Limb (tissue), 2 donors: ENCODE results near the gene ESPN.
A peak's percentile ranks its signal among the peaks of the same experiment; 100 is the strongest.
"Not testable (repeated sequence)": the region's sequence is repeated elsewhere in the genome, so short reads cannot be mapped to it uniquely, and the experiment has no call there.

ENCODE experiments used
- DNase-seq, 2 donors: peaks; one replicate each; pipeline ENCODE4 v3.0.0-alpha.2; 2016; ENCODE audit errors: extremely low spot score in 2 of 2

ESPN gene

DNA sequence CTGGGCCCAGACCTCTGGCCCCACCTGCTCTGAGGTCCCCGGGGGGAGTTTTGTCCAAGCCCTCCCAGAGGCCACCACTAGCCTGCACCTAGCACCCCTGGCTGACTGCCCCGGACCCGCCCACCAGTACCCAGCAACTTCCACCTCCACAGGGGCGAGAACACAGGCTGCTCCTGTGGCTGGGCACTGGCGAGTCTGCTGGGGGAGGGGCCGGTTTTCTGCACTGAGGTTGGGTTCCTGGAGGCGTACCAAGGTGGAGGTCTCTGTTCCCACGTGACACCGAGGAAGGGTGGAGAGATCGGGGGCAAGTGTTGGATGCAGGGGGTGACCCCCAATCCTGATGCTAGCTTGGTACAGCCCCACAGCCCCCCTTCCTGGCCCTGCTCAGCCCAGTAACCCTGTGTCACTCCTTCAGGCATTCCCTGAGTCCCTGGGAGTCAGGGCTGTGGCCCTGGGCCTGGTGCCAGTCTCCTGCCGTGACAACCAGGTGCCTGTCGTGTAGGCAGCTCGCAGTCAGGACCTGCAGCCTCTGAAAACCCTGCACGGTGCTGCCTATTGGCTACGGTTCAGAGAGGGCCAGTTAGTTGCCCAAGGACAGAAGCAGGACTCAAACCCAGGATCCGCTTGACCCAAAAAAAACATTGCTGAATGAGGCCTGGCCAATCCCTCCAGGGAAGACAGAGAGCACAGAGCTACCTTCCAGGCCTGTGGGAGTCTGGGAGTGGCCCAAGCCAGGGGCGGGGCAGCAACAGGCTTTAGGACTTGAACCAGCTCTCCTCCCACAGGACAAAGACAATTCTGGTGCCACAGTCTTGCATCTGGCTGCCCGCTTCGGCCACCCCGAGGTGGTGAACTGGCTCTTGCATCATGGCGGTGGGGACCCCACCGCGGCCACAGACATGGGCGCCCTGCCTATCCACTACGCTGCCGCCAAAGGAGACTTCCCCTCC lies 3.1 kb downstream of the ESPN start:
- DNase-seq, result no peak

DNA sequence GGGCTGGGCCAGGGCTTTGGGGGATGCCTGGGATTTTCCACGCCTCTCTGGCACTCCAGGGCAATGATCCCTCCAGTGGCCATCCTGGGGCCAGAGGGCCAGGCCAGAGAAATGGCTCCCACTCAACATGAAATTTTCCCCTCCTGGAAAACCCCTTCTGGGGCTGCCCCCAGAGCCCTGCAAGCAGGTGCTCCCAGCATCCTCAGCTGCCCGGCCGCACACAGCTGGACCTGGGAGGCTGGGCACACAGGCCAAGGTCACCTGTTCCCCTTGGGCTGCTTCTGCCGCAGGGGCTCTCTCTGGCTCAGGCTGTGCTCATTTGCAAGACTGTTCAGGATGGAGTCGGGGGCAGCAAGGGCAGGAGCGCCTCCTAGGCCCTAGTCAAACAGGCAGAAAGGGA lies 3.9 kb downstream of the ESPN start:
- not testable (repeated sequence) for DNase-seq

DNA sequence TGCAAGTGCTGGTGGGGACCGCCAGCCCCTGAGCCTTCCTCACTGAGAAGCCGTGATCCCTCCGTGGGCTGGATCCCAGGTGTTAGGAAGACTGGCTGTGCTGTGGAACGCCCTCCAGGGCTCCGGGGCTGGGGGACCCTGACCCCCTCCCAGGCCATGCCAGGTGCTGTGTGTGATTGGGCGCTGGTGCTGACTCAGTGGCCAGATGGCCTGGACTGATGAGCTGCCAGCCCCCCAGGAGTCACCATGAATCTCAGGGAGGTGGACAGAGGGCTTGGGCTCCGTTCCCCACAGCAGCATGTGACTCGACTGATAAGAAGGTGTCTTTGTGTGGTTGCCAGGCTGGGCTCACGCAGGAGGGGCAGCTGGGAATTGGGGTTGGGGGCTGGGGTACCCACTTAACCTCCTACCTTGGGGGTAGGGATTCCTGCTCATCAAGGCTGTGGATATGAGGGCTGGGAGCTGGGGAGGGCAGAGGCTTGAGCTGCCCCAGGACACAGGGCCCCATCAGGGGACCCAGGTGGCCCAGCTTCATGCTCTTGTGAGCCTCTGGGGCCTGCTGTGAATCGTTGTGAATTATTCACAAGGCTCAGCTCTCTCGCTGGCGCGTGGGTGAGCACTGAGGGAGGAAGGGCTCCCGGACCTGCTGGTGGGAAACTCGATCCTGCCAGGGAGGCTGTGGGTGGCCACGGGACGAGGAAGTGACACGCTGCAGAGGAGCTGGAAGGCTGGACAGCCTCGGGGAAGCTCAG lies 5.3 kb downstream of the ESPN start:
- not testable (repeated sequence) for DNase-seq

DNA sequence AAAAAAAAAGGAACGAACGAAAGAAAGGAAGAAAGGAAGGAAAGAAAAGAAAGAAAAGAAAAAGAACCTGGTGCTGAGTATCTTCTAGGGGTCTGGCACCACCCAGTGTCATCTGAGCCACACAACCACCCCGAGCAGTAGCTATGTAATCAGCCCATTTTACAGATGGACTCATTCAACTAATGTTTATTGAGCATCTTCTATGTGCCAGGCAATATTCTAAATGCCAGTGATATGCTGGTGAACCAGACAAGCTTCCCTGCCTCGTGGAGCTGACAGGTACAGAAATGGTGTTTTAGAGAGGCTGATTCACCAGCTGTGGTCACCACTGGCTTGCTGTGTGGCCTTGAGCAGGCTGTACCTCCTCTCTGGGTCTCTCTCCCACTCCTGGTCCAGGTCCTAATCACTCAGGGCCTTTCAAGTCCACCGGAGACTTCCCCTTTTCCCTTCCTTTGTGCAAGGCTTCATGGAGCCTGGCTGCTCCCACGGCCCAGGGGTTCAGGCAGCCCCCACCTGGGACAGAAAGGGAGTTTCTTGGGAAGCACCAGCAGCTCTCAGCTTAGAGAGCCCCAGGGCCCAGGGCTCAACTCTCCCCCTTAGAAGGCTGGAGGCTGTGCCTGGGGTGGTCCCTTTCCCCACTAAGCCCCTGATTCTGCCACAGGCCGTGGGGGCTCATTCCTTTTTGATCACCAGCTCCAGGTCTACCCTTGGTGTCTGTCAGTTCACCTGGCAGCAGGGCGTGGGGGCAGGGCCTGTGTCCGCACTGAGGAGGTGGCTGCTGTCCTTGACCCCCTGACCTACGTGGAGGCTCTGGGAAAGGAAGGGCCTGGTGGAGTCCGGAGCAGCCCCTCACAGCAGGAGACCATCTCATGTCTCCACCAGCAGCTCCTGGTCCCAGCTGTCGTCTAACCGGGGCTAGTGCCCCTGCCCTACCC lies 7.3 kb downstream of the ESPN start:
- DNase-seq, result not testable (repeated sequence)

DNA sequence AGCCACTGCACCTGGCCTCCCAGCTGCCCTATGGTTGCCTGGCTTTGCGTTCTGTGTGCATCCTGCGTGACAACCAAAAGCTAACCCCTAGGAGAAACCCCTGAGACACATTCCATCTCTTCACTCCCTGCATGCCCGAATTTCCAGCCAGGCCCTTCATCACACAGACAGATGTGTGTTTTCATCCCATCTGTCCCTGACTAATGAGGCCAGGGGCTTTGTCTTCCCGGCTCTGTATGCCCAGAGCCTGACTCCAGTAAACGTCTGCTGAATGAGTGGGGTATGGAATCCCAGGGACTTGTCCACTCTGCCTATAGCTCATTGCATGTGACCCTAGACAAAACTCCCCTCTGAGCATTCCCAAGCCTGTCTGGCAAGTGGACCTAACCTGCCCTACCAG lies 9.6 kb downstream of the ESPN start:
- no peak for DNase-seq

DNA sequence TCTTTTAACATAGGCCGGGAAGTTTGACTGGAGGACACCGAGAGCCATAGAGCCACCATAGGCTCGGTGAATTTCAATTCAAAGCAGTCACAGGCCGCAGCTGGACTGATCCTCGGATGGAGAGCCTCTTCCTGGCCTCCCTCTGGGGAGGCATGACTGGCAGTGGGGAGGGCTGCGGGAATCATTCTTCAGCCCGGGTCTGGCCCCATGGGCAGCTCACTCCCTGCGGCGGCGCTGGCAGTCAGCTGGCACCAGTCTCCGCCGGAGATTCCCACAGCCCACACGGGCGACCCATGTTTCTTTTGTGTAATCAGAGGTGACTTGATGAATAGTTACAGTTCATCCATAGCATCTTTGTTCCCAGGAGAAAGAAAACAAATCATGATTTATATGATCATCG lies 10.6 kb downstream of the ESPN start:
- no peak for DNase-seq

DNA sequence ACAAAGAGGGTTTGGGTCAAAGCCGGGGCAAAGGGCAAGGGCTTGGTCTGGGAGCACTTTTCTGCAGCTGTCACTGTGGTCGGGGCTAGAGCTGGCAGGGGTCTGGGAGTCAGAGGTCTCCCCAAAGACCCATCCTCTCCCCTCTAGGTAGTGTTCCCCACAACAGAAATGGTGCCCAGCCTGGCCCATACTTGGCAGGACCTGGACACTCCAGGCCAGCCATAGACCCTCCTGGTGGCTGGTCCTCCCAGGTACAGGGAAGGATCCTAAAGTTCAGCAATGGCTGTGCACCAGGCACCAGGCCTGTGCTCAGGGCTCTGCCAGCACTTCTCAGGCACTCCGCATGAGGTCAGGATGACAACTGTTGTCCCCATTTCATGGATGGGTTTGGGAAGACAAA lies 11.0 kb downstream of the ESPN start:
- DNase-seq, result no peak

DNA sequence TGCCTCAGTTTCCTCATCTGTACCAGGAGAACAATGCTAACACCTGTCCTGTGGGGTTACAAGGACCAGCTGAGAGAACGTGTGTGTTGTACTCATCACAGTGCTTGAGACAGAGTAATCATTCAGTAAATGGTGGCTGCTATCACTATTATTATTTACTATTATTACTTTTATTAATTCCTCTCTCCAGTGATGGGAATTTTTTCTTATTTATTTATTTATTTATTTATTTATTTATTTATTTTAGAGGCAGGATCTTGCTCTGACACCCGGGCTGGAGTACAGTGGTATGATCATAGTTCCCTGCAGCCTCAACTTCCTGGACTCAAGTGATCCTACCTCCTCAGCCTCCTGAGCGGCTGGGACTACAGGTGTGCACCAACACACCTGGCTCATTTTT lies 11.7 kb downstream of the ESPN start:
- DNase-seq, result not testable (repeated sequence)

DNA sequence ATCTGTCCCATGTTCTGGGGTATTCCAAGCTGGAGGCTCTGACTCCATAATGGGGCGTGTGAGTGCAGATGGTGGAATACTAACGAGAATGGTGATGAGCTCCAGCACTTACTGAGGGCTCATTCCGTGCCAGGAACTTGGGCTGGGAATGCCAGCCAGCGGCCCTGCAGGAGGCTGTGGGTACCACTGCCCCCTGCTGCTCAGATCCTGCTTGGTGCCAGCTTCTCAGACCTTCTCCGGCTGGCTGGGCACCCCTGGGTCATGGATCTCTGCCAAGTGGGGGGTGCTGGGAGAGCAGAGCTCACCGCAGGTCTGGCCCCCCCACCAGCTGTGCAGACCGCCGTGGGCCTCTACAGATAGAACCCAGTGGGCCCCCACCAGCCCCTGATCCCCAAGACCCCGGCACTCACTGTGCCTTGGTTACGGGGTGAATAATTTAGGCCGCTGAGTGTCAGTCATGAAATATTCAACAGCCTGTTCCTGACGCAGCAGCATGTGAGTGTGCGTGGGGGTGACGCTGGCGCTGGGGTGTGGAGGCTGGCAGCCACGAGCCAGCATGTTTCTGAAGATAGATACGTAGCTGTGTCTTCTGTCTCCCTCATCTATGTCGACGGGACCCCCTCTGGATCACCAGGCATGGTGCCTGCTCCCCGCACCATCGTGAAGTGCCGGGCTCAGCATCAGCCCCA lies 12.6 kb downstream of the ESPN start:
- not testable (repeated sequence) for DNase-seq

DNA sequence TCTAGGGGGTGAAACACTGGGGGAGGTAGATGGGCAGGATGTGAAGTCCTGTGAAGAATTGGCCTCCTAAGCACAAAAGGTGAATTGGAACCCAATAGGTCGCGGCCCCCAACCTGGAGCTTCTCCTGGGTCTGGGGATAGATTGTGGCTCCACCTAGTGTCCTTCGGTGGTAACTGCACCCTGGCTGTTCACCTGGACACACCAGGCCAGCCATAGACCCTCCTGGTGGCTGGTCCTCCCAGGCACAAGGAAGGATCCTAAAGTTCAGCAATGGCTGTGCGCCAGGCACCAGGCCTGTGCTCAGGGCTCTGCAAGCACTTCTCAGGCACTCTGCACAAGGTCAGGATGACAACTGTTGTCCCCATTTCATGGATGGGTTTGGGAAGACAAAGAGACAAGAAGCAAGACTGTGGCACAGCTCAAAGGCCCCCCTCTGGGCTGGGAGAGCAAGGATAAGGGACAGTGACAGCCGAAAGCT lies 13.5 kb downstream of the ESPN start:
- DNase-seq, result peak; percentile 44 to 79

DNA sequence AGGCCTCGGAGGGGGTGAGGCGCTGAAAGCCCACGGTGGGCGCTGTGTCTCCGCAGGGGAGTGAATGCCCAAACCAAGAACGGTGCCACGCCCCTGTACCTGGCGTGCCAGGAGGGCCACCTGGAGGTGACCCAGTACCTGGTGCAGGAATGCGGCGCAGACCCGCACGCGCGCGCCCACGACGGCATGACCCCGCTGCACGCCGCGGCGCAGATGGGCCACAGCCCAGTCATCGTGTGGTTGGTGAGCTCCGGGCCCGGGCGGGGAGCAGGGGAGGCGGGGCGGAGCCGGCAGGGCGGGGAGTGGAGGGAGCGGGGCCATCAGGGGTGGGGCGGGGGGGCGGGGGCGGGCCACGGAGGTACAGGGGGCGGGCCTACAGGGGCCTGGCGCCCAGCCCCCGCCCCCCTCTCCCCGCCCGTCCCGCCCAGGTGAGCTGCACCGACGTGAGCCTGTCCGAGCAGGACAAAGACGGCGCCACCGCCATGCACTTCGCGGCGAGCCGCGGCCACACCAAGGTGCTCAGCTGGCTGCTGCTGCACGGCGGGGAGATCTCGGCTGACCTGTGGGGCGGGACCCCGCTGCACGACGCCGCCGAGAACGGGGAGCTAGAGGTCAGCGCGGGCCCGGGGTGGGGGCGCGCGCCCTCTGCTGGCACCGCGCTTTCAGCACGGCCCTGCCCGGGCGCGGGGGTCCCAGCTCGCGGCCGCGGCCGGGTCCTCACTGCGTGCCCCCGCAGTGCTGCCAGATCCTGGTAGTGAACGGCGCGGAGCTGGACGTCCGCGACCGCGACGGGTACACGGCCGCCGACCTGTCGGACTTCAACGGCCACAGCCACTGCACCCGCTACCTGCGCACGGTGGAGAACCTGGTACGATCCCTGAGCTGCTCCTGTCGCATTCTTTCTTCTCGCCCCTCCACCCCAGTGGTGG lies 15.9 kb downstream of the ESPN start:
- no peak for DNase-seq

DNA sequence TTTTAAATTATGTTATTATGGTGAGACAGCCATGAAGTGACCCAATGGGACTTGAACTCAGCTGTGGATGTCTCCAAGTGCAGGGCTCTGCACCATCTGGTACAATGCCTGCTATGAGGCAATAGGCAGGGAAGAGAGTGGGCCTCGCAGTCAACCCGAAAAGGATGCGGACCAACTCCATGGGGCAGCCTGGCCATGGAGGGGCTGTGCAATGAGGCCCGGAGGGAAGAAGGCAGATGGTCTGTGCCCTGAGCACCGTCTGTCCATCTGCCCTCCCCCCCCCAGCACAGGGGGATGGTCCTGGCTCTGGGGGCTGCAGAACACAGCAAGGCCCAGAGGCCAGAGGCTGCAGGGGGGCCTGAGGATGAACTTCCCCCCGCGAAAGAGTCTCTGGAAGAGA lies 17.0 kb downstream of the ESPN start:
- no peak for DNase-seq

DNA sequence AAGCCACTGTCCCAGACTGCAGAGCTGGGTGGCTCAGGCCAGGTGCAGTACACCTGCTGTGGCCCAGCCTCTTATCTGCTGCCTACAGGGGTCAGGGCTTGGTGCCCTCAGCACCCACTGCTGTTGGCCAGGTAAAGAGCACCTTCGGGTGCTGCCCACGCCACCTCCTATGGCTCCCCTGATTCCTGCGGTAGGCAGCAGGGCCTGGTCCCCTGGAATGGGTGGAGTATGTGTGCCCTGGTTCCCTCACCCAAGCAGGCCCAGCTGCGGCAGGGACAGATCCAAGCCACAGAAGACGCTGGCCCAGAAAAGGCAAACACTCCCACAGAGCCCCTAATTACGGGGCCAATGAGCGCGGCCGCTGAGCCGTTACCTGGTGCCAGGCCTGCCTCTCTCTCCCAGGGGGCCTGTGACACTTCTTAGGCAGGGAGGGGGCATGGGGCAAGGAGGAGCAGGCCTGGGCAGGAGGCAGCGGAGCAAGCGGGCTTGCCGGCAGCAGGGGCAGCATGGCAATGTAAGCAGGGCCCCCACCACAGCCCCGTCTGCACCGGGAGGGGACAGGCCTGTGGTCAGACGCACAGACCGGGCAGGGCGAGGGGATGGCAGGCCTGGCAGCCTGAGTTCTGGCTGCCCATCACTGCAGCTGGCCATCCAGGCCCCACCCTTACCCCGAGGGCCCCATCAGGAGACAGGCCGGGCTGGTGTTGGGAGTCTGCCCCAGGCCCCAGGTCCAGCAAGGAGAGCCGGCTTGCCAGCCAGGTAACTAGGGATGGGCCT lies 19.0 kb downstream of the ESPN start:
- no peak for DNase-seq

DNA sequence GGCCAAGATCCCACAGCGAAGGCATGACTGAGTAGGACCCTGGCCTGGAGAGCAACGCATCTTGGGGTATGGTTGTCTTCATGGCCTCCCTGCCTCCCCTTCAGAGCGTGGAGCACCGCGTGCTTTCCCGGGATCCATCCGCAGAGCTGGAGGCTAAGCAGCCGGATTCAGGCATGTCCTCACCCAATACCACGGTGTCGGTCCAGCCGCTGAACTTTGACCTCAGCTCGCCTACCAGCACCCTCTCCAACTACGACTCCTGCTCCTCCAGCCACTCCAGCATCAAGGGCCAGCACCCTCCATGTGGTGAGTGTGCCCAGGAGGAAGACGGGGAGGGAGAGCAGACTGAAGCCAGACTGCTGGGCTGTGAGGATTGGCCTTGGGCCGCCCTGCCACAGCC lies 19.8 kb downstream of the ESPN start:
- no peak for DNase-seq

DNA sequence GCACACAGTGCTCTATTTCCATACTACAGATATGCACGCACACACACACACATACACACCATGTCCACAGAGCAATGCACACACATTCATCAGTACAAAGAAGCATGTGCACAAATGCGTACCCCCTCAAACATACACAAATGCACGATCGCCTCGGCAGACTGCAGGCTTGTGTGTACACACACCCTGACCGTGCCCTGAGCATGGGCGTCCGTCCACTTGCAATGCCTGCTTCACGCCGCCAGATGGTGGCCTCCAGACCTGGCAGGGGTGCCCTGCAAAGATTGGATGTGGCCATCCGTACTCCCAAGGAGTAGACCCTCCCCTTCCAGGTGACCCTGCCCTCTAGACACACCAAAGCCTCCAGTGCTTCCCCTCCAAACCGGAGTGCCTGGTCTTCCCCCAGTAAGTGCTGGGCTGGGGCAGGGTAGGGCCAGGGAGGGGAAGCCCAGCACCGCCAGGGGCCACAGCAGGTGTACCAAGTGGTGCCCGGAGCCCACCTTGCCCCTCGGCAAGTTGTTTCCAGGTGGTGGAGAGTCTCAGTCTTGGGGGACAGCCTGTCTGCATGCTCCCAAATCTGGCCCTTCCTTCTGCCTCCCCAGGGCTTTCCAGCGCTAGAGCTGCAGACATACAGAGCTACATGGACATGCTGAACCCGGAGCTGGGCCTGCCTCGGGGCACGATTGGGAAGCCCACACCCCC lies 20.6 kb downstream of the ESPN start:
- DNase-seq, result no peak

DNA sequence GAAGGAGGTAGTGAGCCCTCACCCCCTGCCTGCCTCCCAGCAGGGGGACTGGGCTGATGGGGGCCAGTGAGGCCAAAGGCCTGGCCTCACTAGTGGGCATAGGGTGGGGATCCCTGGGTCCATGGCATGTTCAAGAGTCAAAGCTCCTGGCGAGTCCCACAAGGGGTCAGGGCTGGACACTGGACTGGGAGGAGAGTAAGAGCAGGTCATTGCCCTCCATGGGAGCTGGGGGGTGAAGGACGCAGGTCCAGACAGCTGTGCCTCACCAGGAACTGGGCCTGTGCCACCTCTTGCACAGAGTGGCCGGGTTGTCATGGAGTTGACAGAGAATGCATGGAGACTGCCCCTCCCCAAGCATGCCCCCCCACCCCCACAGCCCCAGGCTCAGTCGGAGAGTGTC lies 21.4 kb downstream of the ESPN start:
- not testable (repeated sequence) for DNase-seq

DNA sequence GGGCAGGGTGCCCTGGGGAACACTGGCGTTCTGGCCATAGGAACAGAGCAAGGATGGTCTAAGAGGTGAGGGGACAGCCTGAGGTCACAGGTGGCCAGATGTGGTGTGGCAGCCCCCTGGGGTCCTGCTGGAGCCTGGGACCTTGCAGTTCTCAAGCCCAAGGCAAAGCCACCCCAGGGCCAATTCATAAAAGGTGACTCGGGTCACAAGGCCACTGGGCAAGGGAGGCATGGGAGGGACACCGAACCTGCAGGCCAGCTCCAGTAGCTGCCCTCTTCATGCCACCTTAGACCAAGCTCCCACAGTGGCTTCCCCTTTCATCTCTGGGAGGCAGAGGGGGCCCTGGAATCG lies 22.1 kb downstream of the ESPN start:
- DNase-seq, result no peak
